Aorta (tissue), 5 donors: Measurements from ENCODE around the gene NQO1. TPM values are rescaled to one million over a fixed set of nuclear protein-coding genes. Genes with fewer than 3 reads are reported as not detected.

Experiments used
- ATAC-seq: fragments of 200-7000 bp; cut with Tn5 transposase; one replicate; pipeline ENCODE4 v1.9.1; 2022; ENCODE audit warnings: moderate library complexity; ENCODE audit not compliant: low FRiP score
- DNase-seq, 2 donors: peaks; one replicate each; pipeline ENCODE4 v3.0.0-alpha.2; 2020
- H3K27ac ChIP-seq, 2 donors: one replicate each; pipeline ENCODE4 v1.5.1; 2013; ENCODE audit warnings: low read length in 2 of 2, mild to moderate bottlenecking in 2 of 2, moderate library complexity in 2 of 2, control low read depth in 1 of 2, inconsistent platforms in 1 of 2, low read depth in 1 of 2
- H3K27me3 ChIP-seq, 2 donors: one replicate each; pipeline ENCODE4 v1.6.1; 2013; ENCODE audit warnings: control low read depth in 1 of 2, low read length in 1 of 2, mild to moderate bottlenecking in 1 of 2, moderate library complexity in 1 of 2; ENCODE audit not compliant: insufficient read depth in 2 of 2, control insufficient read depth in 1 of 2
- H3K36me3 ChIP-seq, 2 donors: one replicate each; pipeline ENCODE4 v1.6.1; 2013; ENCODE audit warnings: control low read depth in 1 of 2, low read length in 1 of 2, mild to moderate bottlenecking in 1 of 2; ENCODE audit not compliant: insufficient read depth in 2 of 2, control insufficient read depth in 1 of 2
- H3K4me1 ChIP-seq, 2 donors: one replicate each; pipeline ENCODE4 v1.6.1; 2013; ENCODE audit warnings: low read length in 2 of 2, control low read depth in 1 of 2, mild to moderate bottlenecking in 1 of 2, moderate library complexity in 1 of 2; ENCODE audit not compliant: insufficient read depth in 2 of 2, control insufficient read depth in 1 of 2
- H3K4me3 ChIP-seq, 2 donors: one replicate each; pipeline ENCODE4 v1.5.1; 2013; ENCODE audit warnings: low read length in 2 of 2, control low read depth in 1 of 2, mild to moderate bottlenecking in 1 of 2
- H3K9me3 ChIP-seq: one replicate; pipeline ENCODE4 v1.6.1; 2013; ENCODE audit warnings: mild to moderate bottlenecking, low read length; ENCODE audit not compliant: control insufficient read depth
- WGBS, 2 donors: extraction: QIAGEN DNeasy Blood & Tissue Kit; methylation state at CpG; one replicate each; pipeline ENCODE4 v1.1.7; 2013; 5-methylcytosine and 5-hydroxymethylcytosine counted together
- intact Hi-C, 2 donors: fragments of 100-400 bp; cut with DNase I; formaldehyde crosslinking; loops; one replicate each; pipeline versions ENCODE4 v1.14.2 to v1.15.0; 2022
- long read RNA-seq, 2 donors: library from polyadenylated mRNA; unstranded; transcript quantifications; one replicate each; pipeline ENCODE4 v2.0.0, GENCODE V29; 2020 to 2021
- polyA plus RNA-seq, 2 donors: library from polyadenylated mRNA; stranded (reverse); fragments of 200-250 nt; gene quantifications; one replicate each; pipeline ENCODE4 v1.2.3, GENCODE V29; 2013
- total RNA-seq, 2 donors: library from RNA; stranded (reverse); fragmentation: NEBNext Ultra II Directional; extraction: Animal tissue kit (Norgen Biotek cat#: 25700); gene quantifications; one replicate each; pipeline ENCODE4 v1.2.1, GENCODE V29; 2021
- donor health status: healthy with polysubstance abuse.
- donor health status: Bipolar disorder and iron deficiency.
- donor health status: DM: no; HTN: no; CAD: no.
- donor health status: DM: no; HTN: no; CAD: no.
- donor health status: DM: yes; HTN: yes; CAD: no.

NQO1 gene
- total RNA-seq (10 to 100 TPM; 31.3 to 52.5 TPM), polyA plus RNA-seq (10 to 100 TPM; 53.7 to 76.3 TPM)
- long read RNA-seq, donor 1, transcript NQO1-201 (6 exons, 2,912 nt): major isoform, 24 of 31 reads
- long read RNA-seq, donor 1, partial matches to known transcripts: 4 of 31 reads
- long read RNA-seq, donor 1, other reads (novel, unspliced or antisense): 0 of 31 reads
- long read RNA-seq, donor 2, transcript NQO1-201 (6 exons, 2,912 nt): major isoform, 7 of 11 reads
- long read RNA-seq, donor 2, partial matches to known transcripts: 0 of 11 reads
- long read RNA-seq, donor 2, other reads (novel, unspliced or antisense): 3 of 11 reads

GRCh38 chr16:69726313-69727060 lies at the start of gene NQO1:
TSS of gene NQO1 (minus strand) at chr16:69726560. CDS start at chr16:69726439, 121 bp downstream.
- no peaks in the 10 kb centered on the region for H3K9me3 ChIP-seq
- H3K4me3 ChIP-seq: peak within 1 kb of the TSS; percentile 65 to 68
- ATAC-seq (peak; percentile 96), DNase-seq (peak; percentile 95 to 98)
- H3K27ac ChIP-seq: peak within 1 kb of the TSS; percentile 21 to 53
- no peaks in the 10 kb centered on the region for H3K27me3 ChIP-seq
- WGBS, 2 donors: 0 to 1% methylated on average over 31 of the region's 31 CpGs
- H3K36me3 ChIP-seq: no peaks in the 10 kb centered on the region
- intact Hi-C loops: loop anchor here in 1 of 2 donors (2.0 kb wide), 1 partner anchor 28 kb away; the partner anchor contains the start of gene NOB1
- H3K4me1 ChIP-seq: peaks cover 0 to 3% of the 10 kb centered on the region in 2 donors

- H3K9me3 ChIP-seq: peaks cover 2% of the 10 kb centered on the region
- no peak for DNase-seq
- ATAC-seq: no peak
- no peak overlapping the region for H3K27ac ChIP-seq
- no peak overlapping the region for H3K4me3 ChIP-seq
- H3K27me3 ChIP-seq: no peaks in the 10 kb centered on the region
- intact Hi-C loops: no loop called here
- H3K4me1 ChIP-seq: no peaks in the 10 kb centered on the region
- H3K36me3 ChIP-seq: no peaks in the 10 kb centered on the region
Observed at GRCh38 chr16:69775563-69775962, 49.2 kb upstream of the NQO1 start.

DNA sequence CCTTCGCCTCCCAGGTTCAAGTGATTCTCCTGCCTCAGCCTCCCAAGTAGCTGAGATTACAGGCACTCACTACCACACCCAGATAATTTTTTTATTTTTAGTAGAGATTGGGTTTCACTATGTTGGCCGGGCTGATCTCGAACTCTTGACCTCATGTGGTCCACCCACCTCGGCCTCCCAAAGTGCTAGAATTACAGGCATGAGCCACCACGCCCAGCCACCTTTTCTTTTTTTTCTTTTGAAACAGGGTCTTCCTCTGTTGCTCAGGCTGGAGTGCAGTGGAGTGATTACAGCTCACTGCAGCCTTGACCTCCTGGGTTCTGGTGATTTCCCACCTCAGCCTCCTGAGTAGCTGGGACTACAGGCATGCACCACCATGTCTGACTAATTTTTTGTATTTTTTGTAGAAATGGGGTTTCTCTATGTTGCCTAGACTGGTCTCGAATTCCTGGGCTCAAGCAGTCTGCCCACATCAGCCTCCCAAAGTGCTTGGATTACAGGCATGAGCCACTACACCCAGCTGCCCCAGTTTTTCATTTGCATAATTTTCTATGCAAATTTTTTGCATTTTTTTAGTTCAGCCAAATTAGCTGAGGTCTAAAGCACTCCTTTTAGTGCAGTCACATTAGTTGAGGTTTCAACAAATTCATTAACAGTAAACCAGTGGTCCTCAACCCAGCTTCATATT lies 47.0 kb upstream of the NQO1 start:
- ATAC-seq (no peak), DNase-seq (no peak)
- Histone ChIP-seq H3K36me3 (no peaks in the 10 kb centered on the region), H3K27me3 (no peaks in the 10 kb centered on the region), H3K27ac (no peak overlapping the region), H3K9me3 (peaks cover 2% of the 10 kb centered on the region), H3K4me3 (no peak overlapping the region), H3K4me1 (no peaks in the 10 kb centered on the region)
- WGBS, 2 donors: 91 to 94% methylated on average over 6 of the region's 6 CpGs
- intact Hi-C loops: no loop called here

DNA sequence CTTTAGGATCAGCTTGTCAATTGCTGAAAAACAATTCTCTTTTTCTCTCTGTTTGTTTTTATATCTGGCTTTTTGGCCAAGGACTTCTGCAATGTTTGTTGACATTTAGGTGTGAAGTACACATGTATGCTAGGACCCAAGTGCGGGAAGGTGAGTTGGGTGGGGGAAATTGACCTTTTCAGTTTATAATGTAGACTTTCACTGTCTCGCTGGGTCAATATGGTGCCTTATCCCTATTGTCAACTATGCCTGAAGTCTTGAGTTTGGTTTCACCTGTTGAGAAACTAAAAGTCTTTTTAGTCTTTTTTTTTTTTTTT lies 45.2 kb upstream of the NQO1 start:
- intact Hi-C loops: no loop called here
- peaks cover 2% of the 10 kb centered on the region for H3K9me3 ChIP-seq
- H3K36me3 ChIP-seq: no peaks in the 10 kb centered on the region
- 96 to 100% methylated on average over 2 of the region's 2 CpGs for WGBS, 2 donors
- no peak for ATAC-seq
- no peak overlapping the region for H3K4me3 ChIP-seq
- DNase-seq: no peak
- no peaks in the 10 kb centered on the region for H3K27me3 ChIP-seq
- H3K27ac ChIP-seq: no peak overlapping the region
- no peaks in the 10 kb centered on the region for H3K4me1 ChIP-seq

DNA sequence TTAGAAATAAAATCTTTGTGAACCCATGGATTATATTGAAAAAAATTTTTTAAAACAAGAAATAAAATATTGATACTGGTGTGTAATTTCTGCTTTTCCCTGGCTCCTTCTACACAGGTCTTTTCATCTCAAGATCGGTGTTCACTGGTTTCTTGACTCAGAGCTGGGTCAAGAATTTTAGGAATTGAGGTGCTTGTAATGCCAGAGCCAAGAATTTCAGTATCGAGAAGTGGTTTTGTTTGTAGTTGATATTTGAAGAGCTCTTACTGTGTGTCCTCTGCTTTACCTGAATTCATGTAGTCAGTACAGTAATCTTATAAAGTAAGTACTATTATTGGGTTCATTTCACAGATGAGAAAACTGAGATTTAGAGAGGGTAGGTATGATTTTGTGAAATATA lies 43.0 kb upstream of the NQO1 start:
- Histone ChIP-seq H3K27ac (no peak overlapping the region), H3K9me3 (no peaks in the 10 kb centered on the region), H3K4me3 (no peak overlapping the region), H3K27me3 (no peaks in the 10 kb centered on the region), H3K36me3 (no peaks in the 10 kb centered on the region), H3K4me1 (no peaks in the 10 kb centered on the region)
- no peak for DNase-seq
- intact Hi-C loops: no loop called here
- ATAC-seq: no peak
- 35 to 41% methylated on average over 2 of the region's 2 CpGs for WGBS, 2 donors

- intact Hi-C loops: no loop called here
Observed at GRCh38 chr16:69768666-69769065, 42.3 kb upstream of the NQO1 start.

GRCh38 chr16:69767459-69768229 lies 41.3 kb upstream of the NQO1 start:
- DNase-seq: no peak
- H3K9me3 ChIP-seq: no peaks in the 10 kb centered on the region
- no peaks in the 10 kb centered on the region for H3K36me3 ChIP-seq
- 84 to 92% methylated on average over 4 to 5 of the region's 5 CpGs for WGBS, 2 donors
- no peaks in the 10 kb centered on the region for H3K4me1 ChIP-seq
- H3K27me3 ChIP-seq: no peaks in the 10 kb centered on the region
- no peak overlapping the region for H3K27ac ChIP-seq
- intact Hi-C loops: no loop called here
- no peak overlapping the region for H3K4me3 ChIP-seq
- ATAC-seq: no peak

More at GRCh38 chr16:69768666-69769065, 42.3 kb upstream of the NQO1 start:
- Histone ChIP-seq H3K9me3 (no peaks in the 10 kb centered on the region), H3K27me3 (no peaks in the 10 kb centered on the region), H3K4me3 (no peak overlapping the region), H3K27ac (no peak overlapping the region), H3K4me1 (no peaks in the 10 kb centered on the region), H3K36me3 (no peaks in the 10 kb centered on the region)
- 89 to 90% methylated on average over 6 of the region's 6 CpGs for whole genome bisulfite sequencing, 2 donors
- DNase-seq: no peak
- ATAC-seq: no peak

DNA sequence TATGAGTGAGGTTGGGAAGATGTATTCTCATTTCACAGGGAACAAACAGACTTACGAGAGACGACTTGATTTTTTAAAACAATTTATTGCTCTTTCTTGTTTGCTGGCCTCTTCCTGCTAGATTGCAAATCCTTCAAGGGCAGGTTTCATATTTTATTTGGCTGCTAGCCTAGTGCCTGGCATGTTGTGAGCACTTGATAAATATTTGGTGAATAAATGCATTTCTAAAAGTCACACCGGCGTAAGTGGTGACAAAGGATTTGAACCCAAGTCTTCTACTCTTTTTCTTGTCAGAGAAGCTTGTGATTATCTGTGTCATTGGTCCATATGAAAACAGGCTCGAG lies 37.2 kb upstream of the NQO1 start:
- Histone ChIP-seq H3K9me3 (no peaks in the 10 kb centered on the region), H3K4me3 (no peak overlapping the region), H3K27me3 (no peaks in the 10 kb centered on the region), H3K4me1 (no peaks in the 10 kb centered on the region), H3K27ac (no peak overlapping the region), H3K36me3 (no peaks in the 10 kb centered on the region)
- ATAC-seq (no peak), DNase-seq (no peak)
- intact Hi-C loops: no loop called here
- 5 to 7% methylated on average over 5 of the region's 5 CpGs for WGBS, 2 donors
